Memory B cell (primary cell): Measurements from ENCODE around the gene ASIC1.
A peak's percentile ranks its signal among the peaks of the same experiment; 100 is the strongest.

ENCODE experiments used
- ATAC-seq: fragments of 150-1000 bp; cut with Tn5 transposase; 2 replicates; pipeline ENCODE4 v1.10.0; 2021; ENCODE audit warnings: low read depth, mild to moderate bottlenecking, moderate library complexity
- DNase-seq, 2 donors: peaks; one replicate each; pipeline ENCODE4 v3.0.0; 2022; ENCODE audit warnings: low spot score in 2 of 2
- H3K27ac Mint-ChIP-seq: one replicate; pipeline ENCODE4 v1.8.0; 2022; ENCODE audit warnings: mild to moderate bottlenecking, moderate library complexity, mixed read lengths
- H3K27me3 Mint-ChIP-seq: one replicate; pipeline ENCODE4 v1.8.0; 2022; ENCODE audit warnings: mixed read lengths
- H3K36me3 Mint-ChIP-seq: one replicate; pipeline ENCODE4 v1.8.0; 2022; ENCODE audit warnings: mild to moderate bottlenecking, mixed read lengths
- H3K4me1 Mint-ChIP-seq: one replicate; pipeline ENCODE4 v1.8.0; 2022; ENCODE audit warnings: mixed read lengths
- H3K4me3 Mint-ChIP-seq: one replicate; pipeline ENCODE4 v1.8.0; 2022; ENCODE audit warnings: mild to moderate bottlenecking, moderate library complexity, mixed read lengths
- H3K9me3 Mint-ChIP-seq: one replicate; pipeline ENCODE4 v1.8.0; 2022; ENCODE audit warnings: mixed read lengths

ASIC1 gene

GRCh38 chr12:50109319-50109718, 51.9 kb downstream of the ASIC1 start:
- Mint-ChIP-seq H3K4me3 (no peak overlapping the region), H3K4me1 (peaks cover 24% of the 10 kb centered on the region), H3K27me3 (no peaks in the 10 kb centered on the region), H3K9me3 (no peaks in the 10 kb centered on the region), H3K36me3 (peaks cover 5% of the 10 kb centered on the region), H3K27ac (peak overlapping the region; percentile 95)
- DNase-seq (no peak), ATAC-seq (no peak)

- Mint-ChIP-seq H3K4me3 (peak overlapping the region; percentile 95), H3K9me3 (no peaks in the 10 kb centered on the region), H3K36me3 (peaks cover 8% of the 10 kb centered on the region), H3K27me3 (no peaks in the 10 kb centered on the region), H3K27ac (peak overlapping the region; percentile 95), H3K4me1 (peaks cover 27% of the 10 kb centered on the region)
- DNase-seq (peak; percentile 21 to 38), ATAC-seq (no peak)
Measured at GRCh38 chr12:50110127-50110761, 52.8 kb downstream of the ASIC1 start.

- DNase-seq (peak; percentile 23 to 43), ATAC-seq (no peak)
- H3K9me3 Mint-ChIP-seq = no peaks in the 10 kb centered on the region
- H3K27ac Mint-ChIP-seq = peak overlapping the region; percentile 95
- peak overlapping the region; percentile 95 for H3K4me3 Mint-ChIP-seq
- H3K36me3 Mint-ChIP-seq = peaks cover 9% of the 10 kb centered on the region
- H3K4me1 Mint-ChIP-seq = peaks cover 29% of the 10 kb centered on the region
- H3K27me3 Mint-ChIP-seq = no peaks in the 10 kb centered on the region
Measured at GRCh38 chr12:50110762-50111351, 53.5 kb downstream of the ASIC1 start.

DNA sequence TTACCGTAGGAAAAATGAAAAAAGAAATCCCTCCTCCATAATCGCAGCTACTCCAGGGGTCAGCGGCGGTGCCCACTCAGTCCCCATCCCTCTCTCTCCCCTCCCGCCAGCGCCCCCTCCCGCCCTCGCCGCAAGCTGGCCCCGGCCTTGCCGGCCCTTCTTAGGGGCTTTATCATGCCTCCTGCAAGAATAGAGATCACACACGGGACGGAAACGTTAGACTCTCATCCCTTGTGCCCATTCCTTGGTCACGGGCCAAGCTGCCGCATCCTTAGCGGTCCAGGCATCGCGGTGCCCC, 53.9 kb downstream of the ASIC1 start:
- H3K9me3 Mint-ChIP-seq = no peaks in the 10 kb centered on the region
- no peak for DNase-seq
- H3K4me1 Mint-ChIP-seq = peaks cover 28% of the 10 kb centered on the region
- no peak for ATAC-seq
- no peaks in the 10 kb centered on the region for H3K27me3 Mint-ChIP-seq
- H3K4me3 Mint-ChIP-seq = peak overlapping the region; percentile 95
- H3K27ac Mint-ChIP-seq = peak overlapping the region; percentile 95
- peaks cover 9% of the 10 kb centered on the region for H3K36me3 Mint-ChIP-seq

DNA sequence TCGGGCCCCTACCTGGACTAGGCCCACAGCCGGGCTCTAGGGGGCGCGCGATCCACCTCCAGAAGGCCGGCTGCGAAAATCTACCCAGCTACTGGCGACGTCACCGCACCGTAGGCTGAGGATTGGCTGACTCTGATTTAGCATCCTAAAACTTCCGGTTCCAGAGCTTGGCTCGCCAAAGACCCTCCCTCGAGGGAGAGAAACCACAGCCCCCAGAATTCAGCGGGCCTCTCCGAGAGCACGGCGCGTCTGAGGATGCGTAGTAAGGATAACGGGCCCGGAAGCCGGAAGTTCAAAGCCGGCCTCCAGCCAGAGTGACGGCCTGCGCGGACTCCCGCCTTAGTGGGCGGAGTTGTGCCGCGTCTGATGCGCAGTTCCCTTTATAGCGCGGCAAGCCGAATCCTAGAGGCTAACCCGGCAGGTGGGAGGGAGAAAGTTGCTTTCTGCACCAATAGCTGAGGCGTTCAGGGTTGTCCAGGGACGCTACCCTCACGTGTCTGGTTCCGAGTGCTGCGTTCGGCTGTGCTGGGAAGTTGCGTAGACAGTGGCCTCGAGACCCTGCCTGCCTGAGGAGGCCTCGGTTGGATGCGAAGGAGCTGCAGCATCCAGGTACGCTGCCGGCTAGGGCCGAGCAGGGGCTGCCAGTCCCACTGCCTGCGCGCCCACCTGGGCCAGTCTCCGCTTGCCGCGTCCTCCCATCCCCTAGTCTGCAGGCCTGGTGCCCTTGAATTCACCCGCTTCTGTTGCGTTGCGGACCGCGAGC, 54.5 kb downstream of the ASIC1 start, which contains the start of gene COX14:
Gene COX14, plus strand, starts transcription at position 544 of the 763 bp plus-strand sequence. CDS start 7,808 bp downstream, outside the sequence.
- DNase-seq (peak; percentile 99), ATAC-seq (peak; percentile 78)
- no peaks in the 10 kb centered on the region for H3K9me3 Mint-ChIP-seq

DNA sequence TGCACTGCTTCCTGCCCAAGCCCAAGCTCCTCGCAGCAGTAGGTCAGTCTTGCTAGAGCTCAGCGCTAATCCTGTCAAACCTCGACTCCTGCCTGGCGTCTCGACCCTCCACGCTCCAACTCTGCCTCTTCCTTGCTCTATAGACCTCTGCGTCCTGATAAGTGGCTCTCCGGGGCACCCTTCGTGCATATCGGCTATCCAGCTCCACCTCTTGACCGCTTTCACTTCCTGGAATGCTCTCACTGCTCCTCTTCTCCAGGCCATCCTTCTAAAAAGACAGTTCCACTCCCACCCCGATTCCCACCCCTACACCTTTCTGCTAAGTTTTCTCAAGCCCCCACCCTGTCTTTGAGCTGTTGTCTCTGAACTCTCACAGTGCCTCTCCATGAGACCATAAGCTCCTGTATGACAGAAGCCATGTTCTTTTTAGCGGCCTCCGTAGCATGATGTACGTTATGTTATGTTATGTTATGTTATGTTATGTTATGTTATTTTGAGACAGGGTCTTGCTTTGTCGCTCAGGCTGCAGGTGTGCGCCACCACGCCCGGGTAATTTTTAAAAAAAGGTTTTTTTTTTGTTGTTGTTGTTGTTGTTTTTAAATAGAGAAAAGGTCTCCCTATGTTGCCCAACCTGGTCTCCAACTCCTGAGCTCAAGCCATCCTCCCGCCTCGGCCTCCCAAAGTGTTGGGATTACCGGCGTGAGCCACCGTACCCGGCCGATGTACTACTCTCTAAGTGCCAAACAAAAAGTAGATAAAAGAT, 55.2 kb downstream of the ASIC1 start:
- Mint-ChIP-seq H3K4me3 (peak overlapping the region; percentile 95), H3K27me3 (no peaks in the 10 kb centered on the region), H3K9me3 (no peaks in the 10 kb centered on the region), H3K36me3 (peaks cover 11% of the 10 kb centered on the region), H3K4me1 (peaks cover 33% of the 10 kb centered on the region), H3K27ac (peak overlapping the region; percentile 95)
- DNase-seq (peak in 1 of 2 donors; percentile 3), ATAC-seq (no peak)

More for the DNA sequence above, 54.5 kb downstream of the ASIC1 start, which contains the start of gene COX14:
- Mint-ChIP-seq H3K27ac (peak within 1 kb of the TSS; percentile 95), H3K27me3 (no peaks in the 10 kb centered on the region), H3K36me3 (peaks cover 9% of the 10 kb centered on the region), H3K4me1 (peaks cover 30% of the 10 kb centered on the region), H3K4me3 (peak within 1 kb of the TSS; percentile 95)

DNA sequence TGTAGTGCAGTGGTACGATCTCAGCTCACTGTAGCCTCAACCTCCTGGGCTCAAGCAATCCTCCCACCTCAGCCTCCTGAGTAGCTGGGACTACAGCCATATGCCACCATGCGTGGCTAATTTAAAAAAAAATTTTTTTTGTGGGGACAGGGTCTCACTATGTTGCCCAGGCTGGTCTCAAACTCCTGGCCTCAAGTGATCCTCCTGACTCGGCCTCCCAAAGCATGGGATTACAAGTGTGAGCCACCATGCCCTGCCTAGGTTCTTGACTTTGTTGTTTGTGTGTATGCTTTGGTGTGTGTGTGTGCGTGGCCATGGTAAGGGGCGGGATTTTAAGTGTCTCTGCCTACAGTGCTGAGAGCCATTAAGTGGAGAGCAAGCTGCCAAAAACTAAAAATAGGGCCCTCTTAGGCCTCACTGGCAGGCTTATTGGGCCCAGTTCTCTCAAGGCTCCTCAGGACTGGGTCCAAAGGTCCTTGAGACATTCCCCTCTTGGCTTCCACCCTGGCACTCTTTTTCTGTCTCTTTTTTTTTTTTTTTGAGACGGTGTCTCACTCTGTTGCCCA, 59.7 kb downstream of the ASIC1 start:
- Mint-ChIP-seq H3K27ac (no peak overlapping the region), H3K4me1 (peaks cover 21% of the 10 kb centered on the region), H3K4me3 (no peak overlapping the region), H3K27me3 (no peaks in the 10 kb centered on the region), H3K9me3 (no peaks in the 10 kb centered on the region), H3K36me3 (peaks cover 21% of the 10 kb centered on the region)
- DNase-seq (no peak), ATAC-seq (no peak)

GRCh38 chr12:50119387-50119786, 62.0 kb downstream of the ASIC1 start:
- Mint-ChIP-seq H3K4me3 (no peak overlapping the region), H3K4me1 (peaks cover 20% of the 10 kb centered on the region), H3K27me3 (no peaks in the 10 kb centered on the region), H3K36me3 (peaks cover 27% of the 10 kb centered on the region), H3K9me3 (no peaks in the 10 kb centered on the region), H3K27ac (no peak overlapping the region)
- ATAC-seq (no peak), DNase-seq (no peak)

DNA sequence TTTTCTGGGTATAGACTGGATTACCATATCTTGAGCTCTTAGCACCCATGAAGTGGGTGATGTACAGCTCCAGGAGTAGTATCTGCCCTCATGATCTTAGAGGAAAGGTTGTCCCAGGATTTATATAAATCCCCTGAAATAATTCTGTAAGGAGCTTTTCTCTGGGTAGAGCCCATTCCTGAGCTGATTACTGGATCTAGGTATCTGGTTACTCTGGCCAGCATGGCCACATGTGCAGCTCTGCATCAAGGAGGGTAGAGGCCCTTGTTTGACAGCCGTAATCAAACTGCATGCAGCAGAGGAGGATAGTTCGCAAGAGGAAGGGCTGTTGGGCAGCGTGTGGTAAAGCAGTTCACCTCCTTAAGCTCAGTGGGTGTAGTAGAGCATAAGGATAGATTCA, 63.1 kb downstream of the ASIC1 start:
- peaks cover 21% of the 10 kb centered on the region for H3K4me1 Mint-ChIP-seq
- H3K27me3 Mint-ChIP-seq = no peaks in the 10 kb centered on the region

DNA sequence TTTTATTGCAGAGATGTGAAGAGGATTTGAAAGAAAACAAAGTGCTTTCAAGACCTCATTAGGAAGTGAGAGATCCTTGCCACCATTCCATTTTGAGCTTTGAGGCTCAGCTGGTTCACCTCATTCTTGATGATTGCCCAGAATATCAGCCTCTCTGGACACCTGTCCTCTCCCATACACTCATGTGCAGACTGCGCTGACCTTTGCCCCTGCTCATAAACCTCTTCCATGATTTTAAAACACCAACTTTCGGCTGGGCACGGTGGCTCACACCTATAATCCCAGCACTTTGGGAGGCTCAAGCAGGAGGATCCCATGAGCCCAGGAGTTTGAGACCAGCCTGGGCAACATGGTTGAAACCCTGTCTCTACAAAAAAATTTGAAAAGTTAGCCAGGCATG, 63.6 kb downstream of the ASIC1 start:
- Mint-ChIP-seq H3K9me3 (no peaks in the 10 kb centered on the region), H3K4me1 (peaks cover 21% of the 10 kb centered on the region), H3K4me3 (no peak overlapping the region), H3K27ac (no peak overlapping the region), H3K27me3 (no peaks in the 10 kb centered on the region), H3K36me3 (peaks cover 22% of the 10 kb centered on the region)
- no peak for DNase-seq
- no peak for ATAC-seq

More for the DNA sequence above, 63.1 kb downstream of the ASIC1 start:
- no peak overlapping the region for H3K27ac Mint-ChIP-seq
- peaks cover 23% of the 10 kb centered on the region for H3K36me3 Mint-ChIP-seq
- no peaks in the 10 kb centered on the region for H3K9me3 Mint-ChIP-seq
- no peak overlapping the region for H3K4me3 Mint-ChIP-seq
- ATAC-seq = no peak
- DNase-seq = no peak

DNA sequence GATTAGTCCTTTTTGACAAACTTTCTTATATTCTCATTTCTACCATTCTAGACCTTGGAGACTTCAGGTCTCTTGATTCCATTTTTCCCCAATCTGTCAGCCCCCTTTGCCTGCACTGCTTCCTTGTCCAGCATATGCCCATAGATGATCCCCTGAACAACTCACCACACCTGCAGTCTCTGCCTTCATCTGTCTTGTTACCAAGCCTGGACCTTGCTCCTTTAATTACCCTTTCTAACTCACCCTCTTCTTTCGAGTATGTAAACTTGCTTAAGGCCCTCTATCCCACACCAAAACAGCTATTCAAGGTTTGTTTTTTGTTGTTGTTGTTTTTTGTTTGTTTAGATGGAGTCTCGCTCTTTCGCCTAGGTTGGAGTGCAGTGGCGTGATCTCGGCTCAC, 64.2 kb downstream of the ASIC1 start:
- H3K27ac Mint-ChIP-seq = no peak overlapping the region
- no peak overlapping the region for H3K4me3 Mint-ChIP-seq
- no peaks in the 10 kb centered on the region for H3K9me3 Mint-ChIP-seq
- ATAC-seq (no peak), DNase-seq (no peak)
- peaks cover 21% of the 10 kb centered on the region for H3K4me1 Mint-ChIP-seq
- H3K36me3 Mint-ChIP-seq = peaks cover 22% of the 10 kb centered on the region
- no peaks in the 10 kb centered on the region for H3K27me3 Mint-ChIP-seq

DNA sequence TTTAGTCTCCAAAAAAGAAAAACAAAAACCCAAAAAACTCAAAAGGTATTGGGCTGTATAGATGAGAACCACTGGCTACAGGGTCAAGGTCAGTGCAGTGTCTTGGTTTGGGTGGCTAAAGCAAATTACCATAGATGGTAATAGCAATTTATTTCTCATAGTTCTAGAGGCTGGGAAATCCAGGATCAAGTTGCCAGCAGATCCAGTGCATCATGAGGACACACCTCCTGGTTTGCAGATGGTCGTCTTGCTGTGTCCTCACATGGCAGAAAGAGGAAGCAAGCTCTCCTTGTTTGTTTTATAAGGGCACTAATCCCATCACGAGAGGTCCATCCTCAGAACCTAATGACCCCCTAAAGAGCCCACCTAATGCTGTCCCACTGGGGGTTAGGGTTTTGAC, 65.8 kb downstream of the ASIC1 start:
- H3K27ac Mint-ChIP-seq = no peak overlapping the region
- H3K9me3 Mint-ChIP-seq = no peaks in the 10 kb centered on the region
- H3K27me3 Mint-ChIP-seq = no peaks in the 10 kb centered on the region
- no peak for ATAC-seq
- no peak for DNase-seq
- peaks cover 24% of the 10 kb centered on the region for H3K36me3 Mint-ChIP-seq
- H3K4me1 Mint-ChIP-seq = peaks cover 20% of the 10 kb centered on the region
- no peak overlapping the region for H3K4me3 Mint-ChIP-seq

DNA sequence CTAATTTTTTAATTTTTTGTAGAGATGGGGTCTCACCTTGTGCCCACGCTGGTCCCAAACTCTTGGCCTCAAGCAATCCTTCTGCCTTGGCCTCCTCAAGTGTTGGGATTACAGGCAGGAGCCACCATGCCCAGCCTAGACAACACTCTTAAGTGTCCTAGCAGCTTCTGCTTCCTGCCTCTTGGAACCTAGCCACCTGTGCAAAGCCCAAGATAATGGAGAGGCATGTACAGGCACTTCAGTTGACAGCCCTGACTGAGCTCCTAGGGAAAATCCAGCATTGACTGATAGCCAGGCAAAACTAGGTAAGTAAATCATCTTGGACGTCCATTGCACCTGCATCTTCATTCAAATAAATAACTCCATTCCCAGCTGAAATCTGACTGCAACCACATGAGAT, 70.2 kb downstream of the ASIC1 start:
- Mint-ChIP-seq H3K4me1 (peaks cover 22% of the 10 kb centered on the region), H3K27ac (no peak overlapping the region), H3K4me3 (no peak overlapping the region), H3K27me3 (no peaks in the 10 kb centered on the region), H3K9me3 (no peaks in the 10 kb centered on the region), H3K36me3 (peaks cover 27% of the 10 kb centered on the region)
- no peak for ATAC-seq
- no peak for DNase-seq
